SK-N-MC (cell line): ENCODE data around the gene PIGQ.

Source experiments
- DNase-seq: peaks from one replicate; pipeline ENCODE4 v3.0.0-alpha.2; 2011; ENCODE audit warnings: low read depth, low spot score
- H3K27ac ChIP-seq: fragments of 200-600 bp; sonication (generic); 2 replicates; pipeline ENCODE4 v1.5.1; 2016; ENCODE audit warnings: mixed run types
- H3K36me3 ChIP-seq: fragments of 200-600 bp; sonication (generic); 2 replicates; pipeline ENCODE4 v1.6.1; 2017; ENCODE audit warnings: antibody characterized with exemption, low read length, mixed read lengths; ENCODE audit not compliant: insufficient read depth
- H3K4me3 ChIP-seq: fragments of 200-600 bp; sonication (generic); 2 replicates; pipeline ENCODE4 v1.5.1; 2016
- H3K9ac ChIP-seq: fragments of 200-600 bp; sonication (generic); 2 replicates; pipeline ENCODE4 v1.8.0; 2017; ENCODE audit warnings: mixed run types, mixed read lengths; ENCODE audit not compliant: insufficient read length
- H3K9me3 ChIP-seq: fragments of 200-600 bp; sonication (generic); 2 replicates; pipeline ENCODE4 v1.6.1; 2017; ENCODE audit warnings: low read depth, mild to moderate bottlenecking, antibody characterized with exemption, low read length, moderate library complexity, mixed read lengths
- EZH2 ChIP-seq: fragments of 200-600 bp; sonication (generic); IDR thresholded peaks from one replicate; pipeline ENCODE4 v1.6.1; 2017; ENCODE audit warnings: antibody characterized with exemption
- FOXP2 ChIP-seq: optimal IDR thresholded peaks from 2 replicates; pipeline ENCODE3; 2011; ENCODE audit warnings: mild to moderate bottlenecking, moderate library complexity; ENCODE audit not compliant: insufficient read depth; ENCODE audit errors: extremely low read length, control extremely low read depth
- POLR2AphosphoS5 ChIP-seq: IDR thresholded peaks from 2 replicates; pipeline ENCODE4 v1.6.1; 2012; ENCODE audit warnings: mild to moderate bottlenecking, low read depth, low read length, borderline replicate concordance

PIGQ gene

GRCh38 chr16:578232-578869 lies 8.6 kb downstream of the PIGQ start:
- Histone ChIP-seq H3K36me3 (no peaks in the 10 kb centered on the region; the same call in 1 of the 2 replicates), H3K27ac (no peak overlapping the region), H3K9me3 (no peaks in the 10 kb centered on the region), H3K4me3 (no peak overlapping the region), H3K9ac (no peak overlapping the region)
- DNase-seq = no peak
- no peak for TF ChIP-seq EZH2
- no peak for TF ChIP-seq FOXP2
- no peak for TF ChIP-seq POLR2AphosphoS5

DNA sequence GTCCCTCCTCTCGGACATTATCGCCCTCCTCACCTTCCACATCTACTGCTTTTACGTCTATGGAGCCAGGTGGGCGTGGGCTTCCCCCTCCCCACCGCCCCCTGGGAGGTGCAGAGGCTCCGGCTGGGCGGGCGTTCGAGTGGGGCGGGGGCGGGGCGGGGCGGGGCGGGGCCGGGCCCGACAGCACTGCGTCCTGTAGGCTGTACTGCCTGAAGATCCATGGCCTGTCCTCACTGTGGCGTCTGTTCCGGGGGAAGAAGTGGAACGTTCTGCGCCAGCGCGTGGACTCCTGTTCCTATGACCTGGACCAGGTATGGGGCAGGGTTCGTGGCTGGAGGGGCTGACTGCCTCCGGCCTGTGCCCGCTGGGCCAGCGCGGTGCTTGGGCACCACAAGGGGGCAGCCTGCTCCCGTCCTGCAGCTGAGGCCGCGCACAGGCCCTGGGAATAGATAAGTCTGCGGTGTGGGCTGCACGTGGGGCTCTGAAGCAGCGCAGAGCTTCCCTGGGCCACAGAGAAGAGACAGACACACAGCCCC lies 9.2 kb downstream of the PIGQ start:
- Histone ChIP-seq H3K4me3 (no peak overlapping the region; the same call in 1 of the 2 replicates), H3K9me3 (no peaks in the 10 kb centered on the region), H3K9ac (no peak overlapping the region), H3K27ac (no peak overlapping the region), H3K36me3 (no peaks in the 10 kb centered on the region; the same call in 1 of the 2 replicates)
- no peak for DNase-seq
- 0 out of 2 replicates have a peak, but pooled peaks have one; percentile 12 for TF ChIP-seq POLR2AphosphoS5
- no peak for TF ChIP-seq EZH2

GRCh38 chr16:580141-580945 lies 10.6 kb downstream of the PIGQ start:
- H3K36me3 ChIP-seq = no peaks in the 10 kb centered on the region
- no peak overlapping the region for H3K27ac ChIP-seq
- TF ChIP-seq POLR2AphosphoS5 = no peak
- TF ChIP-seq FOXP2 = no peak
- TF ChIP-seq EZH2 = no peak
- no peak overlapping the region for H3K4me3 ChIP-seq
- H3K9ac ChIP-seq = no peak overlapping the region
- no peak for DNase-seq
- H3K9me3 ChIP-seq = no peaks in the 10 kb centered on the region

DNA sequence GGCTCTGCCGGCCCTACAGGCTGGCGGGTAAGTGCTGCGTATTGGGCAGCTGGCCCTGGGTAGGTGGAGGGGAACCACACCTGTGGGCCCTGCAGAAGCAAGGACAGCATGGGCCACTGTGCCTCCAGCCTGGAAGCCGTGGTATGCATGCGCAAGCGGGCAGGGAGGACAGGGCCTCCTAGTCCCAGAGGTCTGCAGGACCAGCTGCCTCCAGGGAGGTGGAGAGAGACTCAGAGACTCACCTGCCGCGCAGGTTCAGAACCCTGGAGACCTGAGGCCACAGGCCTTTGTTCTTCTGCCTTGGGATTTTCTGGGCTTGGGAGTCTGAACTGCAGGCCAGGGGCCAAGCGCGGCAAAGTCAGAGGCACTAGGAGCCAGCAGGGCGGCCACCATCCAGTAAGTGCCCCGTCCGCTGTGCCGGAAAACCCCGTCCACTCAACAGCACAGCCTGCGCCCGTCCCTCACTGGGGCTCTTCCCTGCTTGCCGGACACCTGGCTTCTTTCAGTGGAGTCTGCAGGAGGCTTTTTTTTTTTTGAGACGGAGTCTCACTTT lies 11.3 kb downstream of the PIGQ start:
- Histone ChIP-seq H3K27ac (no peak overlapping the region), H3K4me3 (no peak overlapping the region), H3K9me3 (no peaks in the 10 kb centered on the region), H3K9ac (no peak overlapping the region), H3K36me3 (no peaks in the 10 kb centered on the region)
- DNase-seq = no peak
- TF ChIP-seq EZH2 (no peak), POLR2AphosphoS5 (no peak), FOXP2 (no peak)

- H3K27ac ChIP-seq = no peak overlapping the region
- no peak for TF ChIP-seq EZH2
- no peak for TF ChIP-seq POLR2AphosphoS5
Observed at GRCh38 chr16:582218-582613, 12.4 kb downstream of the PIGQ start.

GRCh38 chr16:582614-583331 lies 13.0 kb downstream of the PIGQ start:
- Histone ChIP-seq H3K9me3 (no peaks in the 10 kb centered on the region), H3K9ac (no peak overlapping the region), H3K27ac (no peak overlapping the region), H3K36me3 (no peaks in the 10 kb centered on the region), H3K4me3 (no peak overlapping the region)
- TF ChIP-seq EZH2 = no peak
- TF ChIP-seq POLR2AphosphoS5 = no peak
- TF ChIP-seq FOXP2 = no peak
- DNase-seq = no peak

More at GRCh38 chr16:582218-582613, 12.4 kb downstream of the PIGQ start:
- no peak overlapping the region for H3K4me3 ChIP-seq
- no peak overlapping the region for H3K9ac ChIP-seq
- DNase-seq = no peak
- H3K36me3 ChIP-seq = no peaks in the 10 kb centered on the region
- H3K9me3 ChIP-seq = no peaks in the 10 kb centered on the region

- H3K36me3 ChIP-seq = no peaks in the 10 kb centered on the region
- no peak for DNase-seq
- H3K9me3 ChIP-seq = no peaks in the 10 kb centered on the region
- H3K9ac ChIP-seq = no peak overlapping the region
- no peak for TF ChIP-seq POLR2AphosphoS5
- TF ChIP-seq EZH2 = no peak
- TF ChIP-seq FOXP2 = no peak
- no peak overlapping the region for H3K27ac ChIP-seq
- no peak overlapping the region for H3K4me3 ChIP-seq
Observed at GRCh38 chr16:583470-583814, 13.7 kb downstream of the PIGQ start.

DNA sequence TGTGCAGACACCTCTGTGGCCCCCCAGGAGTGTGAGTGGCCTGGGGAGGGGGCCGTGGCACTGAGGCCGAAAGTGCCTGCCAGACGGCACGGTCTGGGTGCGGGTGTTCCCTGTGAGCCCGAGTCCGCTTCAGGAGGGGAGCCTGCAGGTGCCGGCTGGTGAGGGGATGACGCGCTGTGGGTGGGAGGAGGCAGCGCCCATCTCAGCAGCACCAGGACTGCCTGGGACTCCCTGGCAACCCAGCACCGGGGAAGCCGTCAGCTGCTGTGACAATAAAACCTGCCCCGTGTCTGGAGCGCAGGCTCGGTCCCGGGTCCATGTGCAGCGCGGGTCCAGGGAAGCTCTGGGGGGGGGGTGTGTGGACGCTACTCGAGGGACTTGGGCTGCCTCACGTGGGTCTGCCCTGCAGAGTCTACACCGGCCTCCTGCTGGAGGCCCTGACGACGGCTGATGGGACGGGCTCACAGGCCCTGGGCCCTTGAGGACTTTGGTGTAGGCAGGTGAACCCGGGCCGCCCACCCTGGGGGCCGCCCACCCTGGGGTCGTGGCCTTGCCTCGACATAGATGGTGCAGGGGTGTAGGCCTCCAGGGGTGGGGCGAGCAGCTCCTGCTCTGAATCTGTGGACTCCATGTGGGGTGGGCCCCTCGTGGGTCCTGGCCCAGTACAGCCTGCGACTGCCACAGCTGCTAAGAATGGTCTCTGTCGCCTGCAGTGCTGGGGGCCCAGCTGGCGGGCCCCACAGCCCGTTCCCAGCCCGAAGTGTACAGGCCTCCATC lies 14.2 kb downstream of the PIGQ start:
- H3K27ac ChIP-seq = no peak overlapping the region
- TF ChIP-seq POLR2AphosphoS5 (peak; percentile 28; the same call in 1 of the 2 replicates), FOXP2 (no peak)
- no peaks in the 10 kb centered on the region for H3K9me3 ChIP-seq
- H3K36me3 ChIP-seq = no peaks in the 10 kb centered on the region
- H3K9ac ChIP-seq = no peak overlapping the region
- no peak overlapping the region for H3K4me3 ChIP-seq
- no peak for DNase-seq
